IMR-90 (cell line): Measurements from ENCODE around the gene ZNF550. TPM values are rescaled to one million over a fixed set of nuclear protein-coding genes. Genes with fewer than 3 reads are reported as not detected.

Source experiments
- ATAC-seq: fragments of 200-7000 bp; cut with Tn5 transposase; 2 replicates; pipeline ENCODE4 v1.9.1; 2020; ENCODE audit warnings: low read depth, mild to moderate bottlenecking, moderate library complexity
- BruUV-seq: library from RNA; stranded (reverse); fragments of 400-500 nt; replicated peaks from 2 replicates; lab custom pipeline; 2021; lab: Mats Ljungman, UMichigan
- CTCF ChIA-PET: fragments of 300-600 bp; formaldehyde crosslinking; extraction: SDS; loops from one replicate; lab custom pipeline; 2021; ENCODE audit warnings: antibody characterized with exemption; lab: Yijun Ruan, JAX
- POLR2A ChIA-PET: fragments of 300-600 bp; sonication (Branson Sonifier 250); formaldehyde crosslinking; loops from one replicate; lab custom pipeline; 2022; ENCODE audit warnings: antibody characterized with exemption; ENCODE audit not compliant: unreplicated experiment; lab: Charles Lee
- DNase-seq: peaks from one replicate; pipeline ENCODE4 v3.0.0; 2013
- H2AFZ ChIP-seq: replicated peaks from 2 replicates; pipeline ENCODE3; 2013; ENCODE audit warnings: low read length, mild to moderate bottlenecking; ENCODE audit not compliant: poor library complexity
- H2AK5ac ChIP-seq: 2 replicates; pipeline ENCODE4 v1.6.1; 2013; ENCODE audit warnings: low read depth, low read length, inconsistent platforms
- H2AK9ac ChIP-seq: replicated peaks from 2 replicates; pipeline ENCODE3; 2013; ENCODE audit warnings: mild to moderate bottlenecking, low read depth, low read length, moderate library complexity; ENCODE audit not compliant: poor library complexity
- H2BK120ac ChIP-seq: 2 replicates; pipeline ENCODE4 v1.6.1; 2013; ENCODE audit warnings: low read depth, low read length, inconsistent platforms
- H2BK15ac ChIP-seq: 3 replicates; pipeline ENCODE4 v1.6.1; 2013; ENCODE audit warnings: low read depth, low read length, inconsistent platforms
- H2BK20ac ChIP-seq: 2 replicates; pipeline ENCODE4 v1.6.1; 2013; ENCODE audit warnings: low read depth, mild to moderate bottlenecking, inconsistent platforms, low read length, moderate library complexity
- H2BK5ac ChIP-seq: 2 replicates; pipeline ENCODE4 v1.6.1; 2013; ENCODE audit warnings: mild to moderate bottlenecking, low read depth, low read length, inconsistent platforms; ENCODE audit not compliant: poor library complexity, severe bottlenecking
- H3K14ac ChIP-seq: replicated peaks from 2 replicates; pipeline ENCODE4 v1.6.1; 2013; ENCODE audit warnings: low read depth, low read length, inconsistent platforms
- H3K18ac ChIP-seq: 2 replicates; pipeline ENCODE4 v1.6.1; 2013; ENCODE audit warnings: low read depth, low read length, control low read depth
- H3K23ac ChIP-seq: 2 replicates; pipeline ENCODE4 v1.6.1; 2013; ENCODE audit warnings: low read depth, low read length, inconsistent platforms
- H3K27ac ChIP-seq: 2 replicates; pipeline ENCODE4 v1.5.1; 2013; ENCODE audit warnings: mild to moderate bottlenecking, control low read depth, low read length; ENCODE audit not compliant: insufficient read depth
- H3K27me3 ChIP-seq: 2 replicates; pipeline ENCODE4 v1.6.1; 2013; ENCODE audit warnings: low read length; ENCODE audit not compliant: control insufficient read depth, insufficient read depth
- H3K36me3 ChIP-seq: 2 replicates; pipeline ENCODE4 v1.6.1; 2013; ENCODE audit warnings: low read length, mixed read lengths; ENCODE audit not compliant: control insufficient read depth, insufficient read depth
- H3K4ac ChIP-seq: 2 replicates; pipeline ENCODE4 v1.6.1; 2013; ENCODE audit warnings: low read depth, low read length, inconsistent platforms
- H3K4me1 ChIP-seq: 2 replicates; pipeline ENCODE4 v1.6.1; 2013; ENCODE audit warnings: low read length, mixed read lengths; ENCODE audit not compliant: control insufficient read depth, insufficient read depth
- H3K4me2 ChIP-seq: 2 replicates; pipeline ENCODE4 v1.6.1; 2013; ENCODE audit warnings: low read depth, mild to moderate bottlenecking, control low read depth, low read length, moderate library complexity
- H3K4me3 ChIP-seq: 2 replicates; pipeline ENCODE4 v1.5.1; 2013; ENCODE audit warnings: low read depth, mild to moderate bottlenecking, control low read depth, low read length, moderate library complexity; ENCODE audit not compliant: insufficient read depth
- H3K56ac ChIP-seq: 2 replicates; pipeline ENCODE4 v1.6.1; 2013; ENCODE audit warnings: low read length, inconsistent platforms; ENCODE audit not compliant: insufficient read depth; ENCODE audit errors: extremely low read depth
- H3K79me1 ChIP-seq, 2 experiments: 2 replicates each; pipeline ENCODE4 v1.6.1; 2013; ENCODE audit warnings: low read length in 2 of 2, inconsistent platforms in 1 of 2, low read depth in 1 of 2
- H3K9ac ChIP-seq: 2 replicates; pipeline ENCODE4 v1.6.1; 2013; ENCODE audit warnings: low read depth, low read length, control low read depth
- H3K9me1 ChIP-seq: 2 replicates; pipeline ENCODE4 v1.6.1; 2013; ENCODE audit warnings: low read length, inconsistent platforms; ENCODE audit not compliant: insufficient read depth
- H3K9me3 ChIP-seq: 2 replicates; pipeline ENCODE4 v1.6.1; 2013; ENCODE audit warnings: low read length; ENCODE audit not compliant: control insufficient read depth, insufficient read depth
- H4K20me1 ChIP-seq: 2 replicates; pipeline ENCODE4 v1.6.1; 2013; ENCODE audit warnings: low read length, inconsistent platforms; ENCODE audit not compliant: insufficient read depth
- H4K5ac ChIP-seq: 2 replicates; pipeline ENCODE4 v1.6.1; 2013; ENCODE audit warnings: mild to moderate bottlenecking, low read depth, low read length, control low read depth
- H4K8ac ChIP-seq, 2 experiments: 2 replicates each; pipeline ENCODE4 v1.6.1; 2013; ENCODE audit warnings: low read depth in 2 of 2, low read length in 2 of 2, control low read depth in 1 of 2, inconsistent platforms in 1 of 2
- H4K91ac ChIP-seq: 2 replicates; pipeline ENCODE4 v1.6.1; 2013; ENCODE audit warnings: low read depth, low read length, inconsistent platforms; ENCODE audit not compliant: insufficient read depth
- MAFK ChIP-seq: IDR thresholded peaks from 2 replicates; pipeline ENCODE4 v1.6.1; 2012; ENCODE audit warnings: low read depth, low read length, improper control_type of control experiment
- MXI1 ChIP-seq: IDR thresholded peaks from 2 replicates; pipeline ENCODE4 v1.6.1; 2012; ENCODE audit warnings: low read depth, mild to moderate bottlenecking, low read length, moderate library complexity, borderline replicate concordance
- POLR2A ChIP-seq: IDR thresholded peaks from 2 replicates; pipeline ENCODE4 v1.6.1; 2012; ENCODE audit warnings: mild to moderate bottlenecking, low read depth, low read length
- SMC3 ChIP-seq: fragments of 150-350 bp; IDR thresholded peaks from 2 replicates; pipeline ENCODE4 v1.6.1; 2016; ENCODE audit warnings: low read depth, mild to moderate bottlenecking, antibody characterized with exemption, low read length, moderate library complexity
- USF2 ChIP-seq: fragments of 150-350 bp; IDR thresholded peaks from 2 replicates; pipeline ENCODE4 v1.6.1; 2017; ENCODE audit warnings: mild to moderate bottlenecking, antibody characterized with exemption, low read length, low read depth
- WGBS, 2 experiments: methylation state at CpG; one replicate each; pipeline versions ENCODE4 v1.1.5 to v1.1.7; 2013; ENCODE audit warnings: missing lambda C conversion rate in 2 of 2; ENCODE audit not compliant: insufficient read length in 1 of 2; ENCODE audit errors: extremely low coverage in 2 of 2; 5-methylcytosine and 5-hydroxymethylcytosine counted together
- dilution Hi-C: fragments of 300-500 bp; cut with HindIII; formaldehyde crosslinking; loops from one replicate; pipeline ENCODE4 v1.14.3; 2018; ENCODE audit warnings: low sequenced_read_pairs; ENCODE audit not compliant: unreplicated experiment
- in situ Hi-C: fragments of 300-500 bp; cut with MboI; formaldehyde crosslinking; loops from 3 replicates; pipeline ENCODE4 v1.14.3; 2019; ENCODE audit warnings: low sequenced_read_pairs, inconsistent platforms, mixed read lengths
- intact Hi-C: fragments of 100-400 bp; cut with micrococcal nuclease; formaldehyde crosslinking; loops from 2 replicates; pipeline ENCODE4 v1.10.0; 2022
- polyA plus RNA-seq, 3 experiments: library from polyadenylated mRNA; depleted of rRNA; stranded (reverse); fragments of >200 nt; gene quantifications; 2 replicates each; pipeline ENCODE4 v1.2.3, GENCODE V29; 2012; ENCODE audit warnings: low replicate concordance in 1 of 3
- total RNA-seq: library from RNA; depleted of rRNA; stranded (reverse); fragments of >200 nt; gene quantifications from 2 replicates; pipeline ENCODE4 v1.2.3, GENCODE V29; 2012
- TF ChIP-seq, protein P1 (sequence below): fragments of 150-350 bp; IDR thresholded peaks from 2 replicates; pipeline ENCODE4 v1.6.1; 2016; ENCODE audit warnings: low read depth, mild to moderate bottlenecking, low read length, moderate library complexity, borderline replicate concordance
- TF ChIP-seq, protein P2 (sequence below): conservative IDR thresholded peaks from 2 replicates; pipeline ENCODE4 v1.5.1; 2012; ENCODE audit warnings: mild to moderate bottlenecking, low read depth, low read length, improper control_type of control experiment

Gene ZNF550
- total and polyA plus RNA-seq, 2 of the 4 experiments (the other 2 are of a cell fraction) = 5.7 to 12.5 TPM

- Histone ChIP-seq H2AK9ac (no peak overlapping the region), H2BK15ac (no peak overlapping the region), H3K4me1 (no peaks in the 10 kb centered on the region), H2BK120ac (no peak overlapping the region), H4K5ac (no peak overlapping the region), H3K79me1 (peaks cover 10 to 21% of the 10 kb centered on the region in 2 experiments), H3K9me3 (peaks cover 52% of the 10 kb centered on the region), H3K27me3 (no peaks in the 10 kb centered on the region), H3K9ac (no peak overlapping the region), H2BK5ac (no peak overlapping the region), H3K36me3 (peaks cover 68% of the 10 kb centered on the region), H3K27ac (no peak overlapping the region), H3K4ac (no peak overlapping the region), H2AK5ac (no peak overlapping the region), H4K8ac (no peak overlapping the region), H3K4me2 (no peak overlapping the region), H3K56ac (no peak overlapping the region), H2AFZ (no peak overlapping the region), H3K4me3 (no peak overlapping the region), H2BK20ac (no peak overlapping the region), H3K18ac (no peak overlapping the region), H4K91ac (no peak overlapping the region), H3K14ac (no peak overlapping the region), H3K9me1 (no peaks in the 10 kb centered on the region), H3K23ac (no peak overlapping the region), H4K20me1 (0 out of 2 replicates have a peak, but pooled peaks cover under 1% of the 10 kb centered on the region)
- DNase-seq (no peak), ATAC-seq (no peak)
- intact Hi-C loops (no loop called here), dilution Hi-C loops (no loop called here), in situ Hi-C loops (no loop called here)
- CTCF ChIA-PET = no interaction called here
- BruUV-seq = no TSS peak
- no peak for TF ChIP-seq SMC3
- no peak for TF ChIP-seq USF2
- no peak for TF ChIP-seq MAFK
- TF ChIP-seq POLR2A = no peak
- TF ChIP-seq MXI1 = no peak
- TF ChIP-seq, protein P1, sequence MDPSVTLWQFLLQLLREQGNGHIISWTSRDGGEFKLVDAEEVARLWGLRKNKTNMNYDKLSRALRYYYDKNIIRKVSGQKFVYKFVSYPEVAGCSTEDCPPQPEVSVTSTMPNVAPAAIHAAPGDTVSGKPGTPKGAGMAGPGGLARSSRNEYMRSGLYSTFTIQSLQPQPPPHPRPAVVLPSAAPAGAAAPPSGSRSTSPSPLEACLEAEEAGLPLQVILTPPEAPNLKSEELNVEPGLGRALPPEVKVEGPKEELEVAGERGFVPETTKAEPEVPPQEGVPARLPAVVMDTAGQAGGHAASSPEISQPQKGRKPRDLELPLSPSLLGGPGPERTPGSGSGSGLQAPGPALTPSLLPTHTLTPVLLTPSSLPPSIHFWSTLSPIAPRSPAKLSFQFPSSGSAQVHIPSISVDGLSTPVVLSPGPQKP = no peak
- TF ChIP-seq, protein P2, sequence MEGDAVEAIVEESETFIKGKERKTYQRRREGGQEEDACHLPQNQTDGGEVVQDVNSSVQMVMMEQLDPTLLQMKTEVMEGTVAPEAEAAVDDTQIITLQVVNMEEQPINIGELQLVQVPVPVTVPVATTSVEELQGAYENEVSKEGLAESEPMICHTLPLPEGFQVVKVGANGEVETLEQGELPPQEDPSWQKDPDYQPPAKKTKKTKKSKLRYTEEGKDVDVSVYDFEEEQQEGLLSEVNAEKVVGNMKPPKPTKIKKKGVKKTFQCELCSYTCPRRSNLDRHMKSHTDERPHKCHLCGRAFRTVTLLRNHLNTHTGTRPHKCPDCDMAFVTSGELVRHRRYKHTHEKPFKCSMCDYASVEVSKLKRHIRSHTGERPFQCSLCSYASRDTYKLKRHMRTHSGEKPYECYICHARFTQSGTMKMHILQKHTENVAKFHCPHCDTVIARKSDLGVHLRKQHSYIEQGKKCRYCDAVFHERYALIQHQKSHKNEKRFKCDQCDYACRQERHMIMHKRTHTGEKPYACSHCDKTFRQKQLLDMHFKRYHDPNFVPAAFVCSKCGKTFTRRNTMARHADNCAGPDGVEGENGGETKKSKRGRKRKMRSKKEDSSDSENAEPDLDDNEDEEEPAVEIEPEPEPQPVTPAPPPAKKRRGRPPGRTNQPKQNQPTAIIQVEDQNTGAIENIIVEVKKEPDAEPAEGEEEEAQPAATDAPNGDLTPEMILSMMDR = no peak
- WGBS, 2 experiments = no CpG with 5 or more reads among the region's 2 CpGs
- POLR2A ChIA-PET = no interaction called here
These were observed 7.2 kb downstream of the ZNF550 start for GRCh38 chr19:57552432-57552831.
